ENCODE measurements around the gene ZC3HAV1.
"Not testable (repeated sequence)": the region's sequence is repeated elsewhere in the genome, so short reads cannot be mapped to it uniquely, and the experiment has no call there.

Gene ZC3HAV1

GRCh38 chr7:139124995-139125394, 15.5 kb upstream of the ZC3HAV1 start:
- not testable (repeated sequence) for H3K9ac ChIP-seq (ENCODE audit: low read length in 2 of 2); H3K27me3 ChIP-seq (ENCODE audit: control insufficient read depth in 1 of 2, insufficient read depth in 2 of 2, low read length in 2 of 2); H3K4me1 ChIP-seq (ENCODE audit: control insufficient read depth, insufficient read depth, low read length); H3K36me3 ChIP-seq (ENCODE audit: control insufficient read depth in 2 of 2, insufficient read depth in 2 of 2, low read length in 2 of 2); H3K9me3 ChIP-seq (ENCODE audit: control insufficient read depth in 2 of 2, low read length in 2 of 2); H3K27ac ChIP-seq (ENCODE audit: low read length); H3K4me3 ChIP-seq (ENCODE audit: low read length in 2 of 2)

GRCh38 chr7:139124084-139124914, 14.8 kb upstream of the ZC3HAV1 start:
- H3K27me3 ChIP-seq (ENCODE audit: control insufficient read depth in 1 of 2, insufficient read depth in 2 of 2, low read length in 2 of 2), result peaks cover 0 to 7% of the 10 kb centered on the region in 2 donors
- no peak overlapping the region for H3K27ac ChIP-seq (ENCODE audit: low read length)
- no peaks in the 10 kb centered on the region for H3K36me3 ChIP-seq (ENCODE audit: control insufficient read depth in 2 of 2, insufficient read depth in 2 of 2, low read length in 2 of 2)
- no peak overlapping the region for H3K4me3 ChIP-seq (ENCODE audit: low read length in 2 of 2)
- no peaks in the 10 kb centered on the region for H3K9me3 ChIP-seq (ENCODE audit: control insufficient read depth in 2 of 2, low read length in 2 of 2)
- H3K4me1 ChIP-seq (ENCODE audit: control insufficient read depth, insufficient read depth, low read length), result no peaks in the 10 kb centered on the region
- no peak overlapping the region for H3K9ac ChIP-seq (ENCODE audit: low read length in 2 of 2)

GRCh38 chr7:139119486-139119849, 9.9 kb upstream of the ZC3HAV1 start:
- peaks cover 0 to 12% of the 10 kb centered on the region in 2 donors for H3K27me3 ChIP-seq (ENCODE audit: control insufficient read depth in 1 of 2, insufficient read depth in 2 of 2, low read length in 2 of 2)
- H3K36me3 ChIP-seq (ENCODE audit: control insufficient read depth in 2 of 2, insufficient read depth in 2 of 2, low read length in 2 of 2), result no peaks in the 10 kb centered on the region
- H3K9ac ChIP-seq (ENCODE audit: low read length in 2 of 2), result no peak overlapping the region
- H3K4me1 ChIP-seq (ENCODE audit: control insufficient read depth, insufficient read depth, low read length), result no peaks in the 10 kb centered on the region
- no peak overlapping the region for H3K27ac ChIP-seq (ENCODE audit: low read length)
- no peak overlapping the region for H3K4me3 ChIP-seq (ENCODE audit: low read length in 2 of 2)
- no peaks in the 10 kb centered on the region for H3K9me3 ChIP-seq (ENCODE audit: control insufficient read depth in 2 of 2, low read length in 2 of 2)

GRCh38 chr7:139118805-139119485, 9.4 kb upstream of the ZC3HAV1 start:
- no peaks in the 10 kb centered on the region for H3K36me3 ChIP-seq (ENCODE audit: control insufficient read depth in 2 of 2, insufficient read depth in 2 of 2, low read length in 2 of 2)
- no peak overlapping the region for H3K27ac ChIP-seq (ENCODE audit: low read length)
- peaks cover 0 to 12% of the 10 kb centered on the region in 2 donors for H3K27me3 ChIP-seq (ENCODE audit: control insufficient read depth in 1 of 2, insufficient read depth in 2 of 2, low read length in 2 of 2)
- H3K4me3 ChIP-seq (ENCODE audit: low read length in 2 of 2), result no peak overlapping the region
- H3K4me1 ChIP-seq (ENCODE audit: control insufficient read depth, insufficient read depth, low read length), result no peaks in the 10 kb centered on the region
- H3K9me3 ChIP-seq (ENCODE audit: control insufficient read depth in 2 of 2, low read length in 2 of 2), result no peaks in the 10 kb centered on the region
- H3K9ac ChIP-seq (ENCODE audit: low read length in 2 of 2), result no peak overlapping the region

- no peak overlapping the region for H3K27ac ChIP-seq (ENCODE audit: low read length)
- no peak overlapping the region for H3K4me3 ChIP-seq (ENCODE audit: low read length in 2 of 2)
- H3K4me1 ChIP-seq (ENCODE audit: control insufficient read depth, insufficient read depth, low read length), result no peaks in the 10 kb centered on the region
- no peak overlapping the region for H3K9ac ChIP-seq (ENCODE audit: low read length in 2 of 2)
- H3K27me3 ChIP-seq (ENCODE audit: control insufficient read depth in 1 of 2, insufficient read depth in 2 of 2, low read length in 2 of 2), result peaks cover 0 to 10% of the 10 kb centered on the region in 2 donors
- no peaks in the 10 kb centered on the region for H3K9me3 ChIP-seq (ENCODE audit: control insufficient read depth in 2 of 2, low read length in 2 of 2)
- no peaks in the 10 kb centered on the region for H3K36me3 ChIP-seq (ENCODE audit: control insufficient read depth in 2 of 2, insufficient read depth in 2 of 2, low read length in 2 of 2)
Measured at GRCh38 chr7:139118234-139118804, 8.8 kb upstream of the ZC3HAV1 start.

GRCh38 chr7:139117599-139118233, 8.2 kb upstream of the ZC3HAV1 start:
- H3K27ac ChIP-seq (ENCODE audit: low read length), result no peak overlapping the region
- H3K9ac ChIP-seq (ENCODE audit: low read length in 2 of 2), result no peak overlapping the region
- H3K36me3 ChIP-seq (ENCODE audit: control insufficient read depth in 2 of 2, insufficient read depth in 2 of 2, low read length in 2 of 2), result no peaks in the 10 kb centered on the region
- no peak overlapping the region for H3K4me3 ChIP-seq (ENCODE audit: low read length in 2 of 2)
- H3K27me3 ChIP-seq (ENCODE audit: control insufficient read depth in 1 of 2, insufficient read depth in 2 of 2, low read length in 2 of 2), result peaks cover 0 to 10% of the 10 kb centered on the region in 2 donors
- no peaks in the 10 kb centered on the region for H3K9me3 ChIP-seq (ENCODE audit: control insufficient read depth in 2 of 2, low read length in 2 of 2)
- no peaks in the 10 kb centered on the region for H3K4me1 ChIP-seq (ENCODE audit: control insufficient read depth, insufficient read depth, low read length)

- peaks cover 0 to 10% of the 10 kb centered on the region in 2 donors for H3K27me3 ChIP-seq (ENCODE audit: control insufficient read depth in 1 of 2, insufficient read depth in 2 of 2, low read length in 2 of 2)
- no peak overlapping the region for H3K4me3 ChIP-seq (ENCODE audit: low read length in 2 of 2)
- no peak overlapping the region for H3K9ac ChIP-seq (ENCODE audit: low read length in 2 of 2)
- H3K27ac ChIP-seq (ENCODE audit: low read length), result no peak overlapping the region
- H3K4me1 ChIP-seq (ENCODE audit: control insufficient read depth, insufficient read depth, low read length), result no peaks in the 10 kb centered on the region
- H3K36me3 ChIP-seq (ENCODE audit: control insufficient read depth in 2 of 2, insufficient read depth in 2 of 2, low read length in 2 of 2), result no peaks in the 10 kb centered on the region
- no peaks in the 10 kb centered on the region for H3K9me3 ChIP-seq (ENCODE audit: control insufficient read depth in 2 of 2, low read length in 2 of 2)
Measured at GRCh38 chr7:139116999-139117398, 7.5 kb upstream of the ZC3HAV1 start.

GRCh38 chr7:139115104-139115503, 5.6 kb upstream of the ZC3HAV1 start:
- H3K27me3 ChIP-seq (ENCODE audit: control insufficient read depth in 1 of 2, insufficient read depth in 2 of 2, low read length in 2 of 2), result peaks cover 0 to 7% of the 10 kb centered on the region in 2 donors
- H3K27ac ChIP-seq (ENCODE audit: low read length), result no peak overlapping the region
- no peak overlapping the region for H3K9ac ChIP-seq (ENCODE audit: low read length in 2 of 2)
- H3K4me1 ChIP-seq (ENCODE audit: control insufficient read depth, insufficient read depth, low read length), result peaks cover 3% of the 10 kb centered on the region
- no peak overlapping the region for H3K4me3 ChIP-seq (ENCODE audit: low read length in 2 of 2)
- no peaks in the 10 kb centered on the region for H3K9me3 ChIP-seq (ENCODE audit: control insufficient read depth in 2 of 2, low read length in 2 of 2)
- no peaks in the 10 kb centered on the region for H3K36me3 ChIP-seq (ENCODE audit: control insufficient read depth in 2 of 2, insufficient read depth in 2 of 2, low read length in 2 of 2)

GRCh38 chr7:139114585-139114984, 5.1 kb upstream of the ZC3HAV1 start:
- no peaks in the 10 kb centered on the region for H3K9me3 ChIP-seq (ENCODE audit: control insufficient read depth in 2 of 2, low read length in 2 of 2)
- H3K27ac ChIP-seq (ENCODE audit: low read length), result no peak overlapping the region
- H3K4me1 ChIP-seq (ENCODE audit: control insufficient read depth, insufficient read depth, low read length), result peaks cover 7% of the 10 kb centered on the region
- no peak overlapping the region for H3K4me3 ChIP-seq (ENCODE audit: low read length in 2 of 2)
- peaks cover 0 to 5% of the 10 kb centered on the region in 2 donors for H3K27me3 ChIP-seq (ENCODE audit: control insufficient read depth in 1 of 2, insufficient read depth in 2 of 2, low read length in 2 of 2)
- no peaks in the 10 kb centered on the region for H3K36me3 ChIP-seq (ENCODE audit: control insufficient read depth in 2 of 2, insufficient read depth in 2 of 2, low read length in 2 of 2)
- H3K9ac ChIP-seq (ENCODE audit: low read length in 2 of 2), result no peak overlapping the region

GRCh38 chr7:139114018-139114417, 4.5 kb upstream of the ZC3HAV1 start:
- H3K9ac ChIP-seq (ENCODE audit: low read length in 2 of 2), result no peak overlapping the region
- H3K27ac ChIP-seq (ENCODE audit: low read length), result no peak overlapping the region
- H3K4me1 ChIP-seq (ENCODE audit: control insufficient read depth, insufficient read depth, low read length), result peaks cover 7% of the 10 kb centered on the region
- H3K36me3 ChIP-seq (ENCODE audit: control insufficient read depth in 2 of 2, insufficient read depth in 2 of 2, low read length in 2 of 2), result no peaks in the 10 kb centered on the region
- no peaks in the 10 kb centered on the region for H3K9me3 ChIP-seq (ENCODE audit: control insufficient read depth in 2 of 2, low read length in 2 of 2)
- peaks cover 0 to 5% of the 10 kb centered on the region in 2 donors for H3K27me3 ChIP-seq (ENCODE audit: control insufficient read depth in 1 of 2, insufficient read depth in 2 of 2, low read length in 2 of 2)
- H3K4me3 ChIP-seq (ENCODE audit: low read length in 2 of 2), result no peak overlapping the region

Measured in stomach smooth muscle (tissue), 2 donors.